ENCODE data around the gene ATE1. TPM values are rescaled to one million over a fixed set of nuclear protein-coding genes. Genes with fewer than 3 reads are reported as not detected.
A peak's percentile ranks its signal among the peaks of the same experiment; 100 is the strongest.

The ATE1 gene
- total and polyA plus RNA-seq, 12 donors: 4.5 to 57.7 (median 42.5) TPM

DNA sequence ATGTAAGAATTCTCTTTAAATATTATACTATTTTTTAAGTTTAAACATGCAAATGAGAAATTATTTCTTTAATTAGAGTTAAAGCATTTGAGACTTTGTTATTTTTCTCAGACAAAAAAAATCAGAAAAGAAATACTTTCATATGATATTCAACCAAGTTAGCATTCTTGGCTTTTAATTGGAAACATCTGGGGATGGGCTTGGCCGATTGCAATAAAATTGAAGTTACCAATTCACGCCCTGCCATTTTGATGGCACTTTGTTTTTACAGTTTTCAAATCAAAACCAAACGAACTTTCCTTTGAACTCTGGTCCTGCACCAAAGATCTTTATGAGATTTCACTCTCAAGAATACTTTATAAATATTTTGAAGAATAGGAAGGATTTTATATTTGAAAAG, 127.7 kb downstream of the ATE1 start:
- TF ChIP-seq, protein P1, sequence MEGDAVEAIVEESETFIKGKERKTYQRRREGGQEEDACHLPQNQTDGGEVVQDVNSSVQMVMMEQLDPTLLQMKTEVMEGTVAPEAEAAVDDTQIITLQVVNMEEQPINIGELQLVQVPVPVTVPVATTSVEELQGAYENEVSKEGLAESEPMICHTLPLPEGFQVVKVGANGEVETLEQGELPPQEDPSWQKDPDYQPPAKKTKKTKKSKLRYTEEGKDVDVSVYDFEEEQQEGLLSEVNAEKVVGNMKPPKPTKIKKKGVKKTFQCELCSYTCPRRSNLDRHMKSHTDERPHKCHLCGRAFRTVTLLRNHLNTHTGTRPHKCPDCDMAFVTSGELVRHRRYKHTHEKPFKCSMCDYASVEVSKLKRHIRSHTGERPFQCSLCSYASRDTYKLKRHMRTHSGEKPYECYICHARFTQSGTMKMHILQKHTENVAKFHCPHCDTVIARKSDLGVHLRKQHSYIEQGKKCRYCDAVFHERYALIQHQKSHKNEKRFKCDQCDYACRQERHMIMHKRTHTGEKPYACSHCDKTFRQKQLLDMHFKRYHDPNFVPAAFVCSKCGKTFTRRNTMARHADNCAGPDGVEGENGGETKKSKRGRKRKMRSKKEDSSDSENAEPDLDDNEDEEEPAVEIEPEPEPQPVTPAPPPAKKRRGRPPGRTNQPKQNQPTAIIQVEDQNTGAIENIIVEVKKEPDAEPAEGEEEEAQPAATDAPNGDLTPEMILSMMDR (IDR thresholded peaks at IDR 0.05): no peak
- peak overlapping the region in 1 of 10 donors; percentile 19 for H3K27ac ChIP-seq
- no peaks in the 10 kb centered on the region for H3K9me3 ChIP-seq
- peaks cover 0 to 4% (median 0%) of the 10 kb centered on the region in 9 donors for H3K4me1 ChIP-seq
- H3K36me3 ChIP-seq: peaks cover 0 to 28% (median 0%) of the 10 kb centered on the region in 9 donors
- intact Hi-C loops (cut with DNase I): no loop called here
- no peaks in the 10 kb centered on the region for H3K27me3 ChIP-seq
- H3K4me3 ChIP-seq: no peak overlapping the region
- DNase-seq (no peak), ATAC-seq (no peak)
- 78 to 79% methylated on average over 3 of the region's 3 CpGs for WGBS, 2 donors

DNA sequence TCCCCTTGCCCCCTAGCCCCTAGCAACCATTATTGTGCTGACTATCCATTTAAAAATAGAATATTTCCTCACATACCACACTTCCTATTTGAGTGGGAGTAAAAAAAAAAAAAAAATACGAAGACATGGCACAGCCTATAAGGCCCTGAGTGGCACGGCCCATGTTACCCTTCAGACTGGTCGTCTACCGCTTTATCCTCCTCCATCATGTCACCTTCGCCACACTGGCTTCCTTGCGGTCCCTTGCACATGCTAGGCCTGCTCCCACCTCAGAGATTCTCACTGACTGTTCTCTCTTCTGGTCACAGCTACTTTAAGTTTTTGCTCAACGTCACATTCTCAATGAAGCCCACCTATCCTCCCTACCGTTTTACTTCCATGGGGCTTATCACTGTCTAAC, 130.3 kb downstream of the ATE1 start:
- Histone ChIP-seq H3K9me3 (no peaks in the 10 kb centered on the region), H3K4me3 (no peak overlapping the region), H3K27me3 (no peaks in the 10 kb centered on the region), H3K36me3 (peaks cover 0 to 13% (median 0%) of the 10 kb centered on the region in 9 donors), H3K27ac (no peak overlapping the region), H3K4me1 (peaks cover 0 to 4% (median 0%) of the 10 kb centered on the region in 9 donors)
- ATAC-seq: no peak
- intact Hi-C loops (cut with DNase I): no loop called here
- WGBS, 2 donors: 78% methylated on average over 8 of the region's 8 CpGs
- TF ChIP-seq, protein P1 (IDR thresholded peaks at IDR 0.05): no peak
- DNase-seq: no peak

DNA sequence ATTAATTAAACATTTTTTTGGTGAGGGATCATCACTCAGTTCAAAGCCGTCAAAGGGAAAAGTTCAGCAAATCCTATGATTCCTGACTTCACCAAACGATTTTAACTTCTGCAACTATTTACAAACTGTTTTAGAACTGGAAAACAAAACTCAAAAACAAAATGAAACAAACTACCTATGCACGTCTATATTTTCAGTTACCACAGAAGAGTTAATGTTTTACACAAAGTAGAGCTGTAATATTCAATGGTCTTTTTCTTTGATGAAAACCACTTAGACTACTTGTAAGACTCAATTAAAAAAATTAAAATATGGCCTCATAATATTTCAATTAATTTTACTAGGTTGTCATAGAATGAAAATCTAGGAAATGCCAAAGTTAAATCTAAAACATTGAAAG, 131.5 kb downstream of the ATE1 start:
- H3K27me3 ChIP-seq: no peaks in the 10 kb centered on the region
- peaks cover 0 to 13% (median 0%) of the 10 kb centered on the region in 9 donors for H3K36me3 ChIP-seq
- WGBS, 2 donors: 95 to 96% methylated on average over 3 of the region's 3 CpGs
- no peaks in the 10 kb centered on the region for H3K9me3 ChIP-seq
- TF ChIP-seq, protein P1 (IDR thresholded peaks at IDR 0.05): no peak
- ATAC-seq (no peak), DNase-seq (no peak)
- H3K4me1 ChIP-seq: peaks cover 0 to 3% (median 0%) of the 10 kb centered on the region in 9 donors
- intact Hi-C loops (cut with DNase I): no loop called here
- H3K27ac ChIP-seq: no peak overlapping the region
- H3K4me3 ChIP-seq: no peak overlapping the region

DNA sequence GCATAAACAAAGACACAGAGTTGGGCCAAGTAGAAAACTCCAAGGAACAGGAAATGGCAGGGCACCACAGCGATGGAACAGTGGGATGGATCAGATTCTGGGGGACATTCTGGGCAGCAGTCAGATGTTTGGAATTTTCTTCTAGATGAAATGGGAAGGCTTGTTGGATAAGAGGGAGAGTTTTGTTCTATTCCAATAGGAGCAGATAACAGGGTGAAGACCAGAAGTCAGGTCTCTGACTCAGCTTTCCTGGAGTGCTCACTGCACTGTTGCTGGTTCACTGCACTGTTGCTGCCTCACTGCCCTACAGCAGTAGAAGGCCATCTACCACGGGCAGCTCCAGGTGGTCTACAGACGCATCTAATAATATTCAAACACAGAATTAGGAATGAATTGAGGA, 135.6 kb downstream of the ATE1 start:
- intact Hi-C loops (cut with DNase I): no loop called here
- Histone ChIP-seq H3K27me3 (no peaks in the 10 kb centered on the region), H3K4me1 (peaks cover 0 to 3% (median 0%) of the 10 kb centered on the region in 9 donors), H3K27ac (no peak overlapping the region), H3K4me3 (no peak overlapping the region), H3K36me3 (peaks cover 0 to 35% (median 0%) of the 10 kb centered on the region in 9 donors), H3K9me3 (no peaks in the 10 kb centered on the region)
- ATAC-seq (peak in 3 of 8 donors; percentile 52 to 63 (median 61)), DNase-seq (no peak)
- TF ChIP-seq, protein P1 (IDR thresholded peaks at IDR 0.05): no peak
- WGBS, 2 donors: 87 to 89% methylated on average over 3 of the region's 3 CpGs

Measured in heart right ventricle (tissue), 16 donors.